GM12864 (cell line): ENCODE measurements around the gene OR5H1.
"Not testable (repeated sequence)": the region's sequence is repeated elsewhere in the genome, so short reads cannot be mapped to it uniquely, and the experiment has no call there.

Experiments used
- DNase-seq: peaks from one replicate; pipeline ENCODE4 v3.0.0-alpha.2; 2011; ENCODE audit warnings: low read depth
- H3K4me3 ChIP-seq: 2 replicates; pipeline ENCODE4 v1.5.1; 2011; ENCODE audit warnings: mild to moderate bottlenecking, low read depth, low read length, control low read depth
- TF ChIP-seq, protein P1 (sequence below): IDR thresholded peaks from 2 replicates; pipeline ENCODE4 v1.5.1; 2011; ENCODE audit warnings: low read depth, mild to moderate bottlenecking, moderate library complexity, low read length, control low read depth, inconsistent platforms; ENCODE audit errors: missing control alignments

The OR5H1 gene

DNA sequence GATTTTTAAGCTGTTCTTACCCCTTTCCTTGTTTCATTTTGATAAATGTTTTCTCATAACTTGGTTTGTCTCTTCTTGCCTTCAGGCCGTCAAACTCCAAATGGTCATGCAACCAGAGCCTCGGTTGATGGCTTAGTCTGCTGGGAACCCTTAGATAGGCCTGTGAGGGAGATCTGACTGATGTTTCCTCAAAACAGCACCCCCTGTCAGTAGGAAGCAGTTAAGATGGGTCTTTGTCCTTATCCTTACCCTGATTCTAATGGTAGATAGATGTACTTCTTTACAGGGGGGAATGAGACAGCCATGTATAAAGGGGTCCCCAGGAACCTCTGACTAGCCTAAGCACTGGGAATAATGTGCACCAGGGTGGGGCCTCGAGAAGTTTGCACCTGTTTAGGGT lies 16.3 kb upstream of the OR5H1 start:
- TF ChIP-seq, protein P1, sequence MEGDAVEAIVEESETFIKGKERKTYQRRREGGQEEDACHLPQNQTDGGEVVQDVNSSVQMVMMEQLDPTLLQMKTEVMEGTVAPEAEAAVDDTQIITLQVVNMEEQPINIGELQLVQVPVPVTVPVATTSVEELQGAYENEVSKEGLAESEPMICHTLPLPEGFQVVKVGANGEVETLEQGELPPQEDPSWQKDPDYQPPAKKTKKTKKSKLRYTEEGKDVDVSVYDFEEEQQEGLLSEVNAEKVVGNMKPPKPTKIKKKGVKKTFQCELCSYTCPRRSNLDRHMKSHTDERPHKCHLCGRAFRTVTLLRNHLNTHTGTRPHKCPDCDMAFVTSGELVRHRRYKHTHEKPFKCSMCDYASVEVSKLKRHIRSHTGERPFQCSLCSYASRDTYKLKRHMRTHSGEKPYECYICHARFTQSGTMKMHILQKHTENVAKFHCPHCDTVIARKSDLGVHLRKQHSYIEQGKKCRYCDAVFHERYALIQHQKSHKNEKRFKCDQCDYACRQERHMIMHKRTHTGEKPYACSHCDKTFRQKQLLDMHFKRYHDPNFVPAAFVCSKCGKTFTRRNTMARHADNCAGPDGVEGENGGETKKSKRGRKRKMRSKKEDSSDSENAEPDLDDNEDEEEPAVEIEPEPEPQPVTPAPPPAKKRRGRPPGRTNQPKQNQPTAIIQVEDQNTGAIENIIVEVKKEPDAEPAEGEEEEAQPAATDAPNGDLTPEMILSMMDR, result no peak
- no peak overlapping the region for H3K4me3 ChIP-seq
- no peak for DNase-seq

DNA sequence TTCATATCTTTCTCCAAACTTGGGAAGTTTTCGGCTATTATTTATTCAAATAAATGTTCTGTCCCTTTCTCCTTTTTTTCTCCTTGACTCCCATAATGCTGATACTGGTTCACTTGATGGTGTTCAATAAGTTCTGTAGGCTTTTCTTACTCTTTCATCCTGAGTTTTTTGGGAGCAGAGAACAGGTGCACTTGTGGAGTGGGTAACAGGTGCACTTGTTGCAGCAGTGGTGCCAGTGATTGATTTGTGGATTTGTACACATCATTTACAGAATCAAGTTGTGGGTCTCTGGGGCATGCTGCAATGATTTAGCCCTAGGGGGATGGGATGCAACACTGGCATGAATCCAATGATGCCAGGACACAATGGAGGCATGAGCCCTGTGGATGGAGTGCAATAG lies 14.8 kb upstream of the OR5H1 start:
- TF ChIP-seq, protein P1, result no peak
- DNase-seq, result no peak
- H3K4me3 ChIP-seq, result no peak overlapping the region

DNA sequence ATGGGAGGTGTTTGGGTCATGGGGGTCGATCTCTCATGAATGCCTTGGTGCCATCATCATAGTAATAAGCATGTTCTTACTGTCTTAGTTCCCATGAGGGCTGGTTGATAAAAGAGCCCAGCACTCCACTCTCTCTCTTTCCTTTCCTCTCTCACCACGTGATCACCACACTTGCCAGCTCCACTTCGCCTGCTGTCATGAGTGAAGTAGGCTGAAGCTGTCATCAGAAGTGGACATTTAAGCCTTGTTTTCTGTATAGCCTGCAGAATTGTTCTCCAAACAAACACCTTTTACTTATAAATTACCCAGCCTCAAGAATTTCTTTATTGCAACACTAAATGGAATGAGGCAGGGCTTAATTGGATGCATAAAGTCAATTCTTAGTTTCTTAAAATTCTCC lies 6.1 kb downstream of the OR5H1 start:
- TF ChIP-seq, protein P1, result no peak
- no peak for DNase-seq
- H3K4me3 ChIP-seq, result no peak overlapping the region

DNA sequence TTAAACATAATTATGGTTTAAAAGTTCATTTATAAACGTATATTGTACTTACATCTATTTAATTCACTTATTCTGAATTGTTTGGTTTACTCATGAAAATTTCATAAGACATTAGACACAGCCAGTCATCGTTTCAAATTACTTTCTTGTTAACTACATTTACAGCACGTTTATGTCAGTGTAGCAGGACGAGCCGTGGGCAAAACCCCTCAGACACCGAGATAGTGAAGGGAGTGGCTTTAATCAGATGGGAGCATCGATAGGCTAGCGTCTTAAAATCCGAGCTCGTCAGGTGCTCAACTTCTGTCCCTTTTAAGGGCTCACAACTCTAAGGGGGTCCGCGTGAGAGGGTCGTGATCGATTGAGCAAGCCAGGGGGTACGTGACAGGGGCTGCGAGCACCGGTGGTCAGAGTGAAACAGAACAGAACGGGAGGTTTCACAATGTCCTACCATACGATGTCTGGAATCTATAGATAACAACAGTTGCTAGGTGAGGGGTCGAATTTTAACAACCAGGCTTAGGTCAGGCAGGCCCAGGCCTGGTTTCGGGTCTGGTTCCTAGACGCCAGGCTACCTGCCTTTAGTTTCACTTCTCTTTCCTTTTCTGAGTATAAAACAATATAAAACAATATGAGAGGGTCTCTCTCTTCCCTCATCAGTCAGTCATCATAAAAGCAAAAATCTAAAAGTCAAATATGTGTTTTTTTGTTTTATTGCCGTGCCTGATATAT lies 7.5 kb downstream of the OR5H1 start:
- H3K4me3 ChIP-seq, DNase-seq: not testable (repeated sequence)

DNA sequence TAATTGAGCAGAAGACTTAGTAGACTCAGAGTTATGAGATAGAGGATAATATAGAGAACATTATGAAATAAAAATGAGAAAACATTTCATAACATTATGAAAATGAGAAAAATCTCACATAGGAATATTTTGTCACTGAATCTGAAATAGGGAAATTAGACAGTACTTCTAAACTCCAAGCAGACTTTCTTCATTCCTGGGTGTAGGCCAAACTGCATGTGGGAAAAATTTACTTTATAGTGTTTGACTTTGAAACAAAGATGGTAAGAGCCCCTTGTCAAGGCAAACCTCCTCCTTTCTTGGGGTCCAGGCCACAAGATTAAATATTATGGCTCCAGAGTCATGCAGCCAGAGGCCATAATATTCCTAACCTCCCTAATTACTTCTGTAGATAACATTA lies 10.0 kb downstream of the OR5H1 start:
- TF ChIP-seq, protein P1, result no peak
- no peak overlapping the region for H3K4me3 ChIP-seq
- DNase-seq, result no peak

DNA sequence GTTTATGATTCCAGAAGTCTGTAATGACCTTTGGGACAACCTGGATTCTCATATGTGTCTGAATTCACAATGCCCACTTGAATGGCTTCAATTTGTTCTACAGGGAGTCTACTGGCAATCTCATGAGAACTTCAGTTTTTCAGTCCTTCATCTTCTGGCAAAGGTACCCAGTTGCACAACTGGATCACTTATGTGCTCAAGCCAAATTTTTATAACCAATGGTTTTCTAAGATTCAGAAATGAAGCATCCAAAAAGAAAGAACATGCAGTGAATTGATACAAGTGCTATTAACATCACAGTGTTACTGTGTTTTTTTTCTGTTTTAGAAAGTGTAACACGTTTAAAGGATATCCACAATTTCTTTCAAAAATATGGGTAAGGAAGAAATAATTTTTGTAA lies 16.7 kb downstream of the OR5H1 start, which contains the start of gene OR5H14:
Gene OR5H14 (plus strand): TSS at position 301 of the 400 bp plus-strand sequence. CDS start 1,907 bp downstream, outside the sequence.
- TF ChIP-seq, protein P1, result no peak
- no peak for DNase-seq
- no peak within 1 kb of the TSS for H3K4me3 ChIP-seq

DNA sequence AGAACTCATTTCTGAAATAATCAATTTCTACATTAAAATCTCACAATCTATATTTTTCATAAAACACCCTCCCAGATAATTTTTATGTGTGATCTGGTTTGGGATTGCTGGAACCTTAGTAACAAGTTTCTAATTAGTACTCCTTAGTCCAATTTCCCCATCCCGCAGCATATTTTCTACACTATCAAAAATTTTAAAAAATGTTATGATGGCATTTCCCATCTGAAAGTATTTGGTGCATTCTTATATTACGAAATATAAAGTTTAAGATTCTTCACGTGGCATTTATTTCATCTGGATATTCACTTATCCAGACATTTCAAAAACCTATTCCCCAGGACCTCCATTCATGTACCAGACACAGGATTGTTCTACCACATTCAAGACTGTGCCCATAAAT lies 18.2 kb downstream of the OR5H1 start:
- TF ChIP-seq, protein P1, result no peak
- H3K4me3 ChIP-seq, result no peak overlapping the region
- no peak for DNase-seq

DNA sequence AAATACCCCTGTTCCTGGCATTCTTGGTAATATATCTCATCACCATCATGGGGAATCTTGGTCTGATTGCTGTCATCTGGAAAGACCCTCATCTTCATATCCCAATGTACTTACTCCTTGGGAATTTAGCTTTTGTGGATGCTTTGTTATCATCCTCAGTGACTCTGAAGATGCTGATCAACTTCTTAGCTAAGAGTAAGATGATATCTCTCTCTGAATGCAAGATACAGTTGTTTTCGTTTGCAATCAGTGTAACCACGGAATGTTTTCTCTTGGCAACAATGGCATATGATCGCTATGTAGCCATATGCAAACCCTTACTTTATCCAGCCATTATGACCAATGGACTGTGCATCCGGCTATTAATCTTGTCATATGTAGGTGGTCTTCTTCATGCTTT lies 18.9 kb downstream of the OR5H1 start:
- DNase-seq, H3K4me3 ChIP-seq: not testable (repeated sequence)
